NK-92 treated with Interleukin-12 subunit alpha and Interleukin-12 subunit beta, amount 100 ng/mL, for 24 hours (cell line): ENCODE results near the gene SDHC.
A peak's percentile ranks its signal among the peaks of the same experiment; 100 is the strongest.
"Not testable (repeated sequence)": the region's sequence is repeated elsewhere in the genome, so short reads cannot be mapped to it uniquely, and the experiment has no call there.

Source experiments
- DNase-seq: peaks from one replicate; lab custom pipeline; 2025; lab: John Stamatoyannopoulos, UW

Gene SDHC

DNA sequence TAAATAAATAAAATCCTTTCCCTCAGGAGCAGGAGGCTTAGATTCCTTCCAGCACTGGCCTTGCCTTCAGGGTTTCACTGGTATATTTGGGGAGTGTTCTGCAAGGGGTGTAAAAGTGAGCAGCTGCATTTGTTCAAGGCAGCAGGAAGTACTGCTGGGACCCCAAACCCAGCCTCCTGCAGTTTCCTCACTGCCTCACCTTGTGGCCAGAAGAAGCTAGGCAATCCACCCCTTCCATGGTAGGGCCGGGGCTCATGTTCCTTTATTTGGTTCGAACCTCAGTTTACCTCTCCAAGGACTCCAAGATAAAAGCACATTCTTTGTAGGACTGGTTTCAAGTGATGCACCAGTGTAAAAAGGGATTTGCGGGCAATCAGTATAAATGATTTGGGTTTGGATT lies 74.5 kb downstream of the SDHC start:
- no peak for DNase-seq

- DNase-seq = not testable (repeated sequence)
Observed at GRCh38 chr1:161389158-161389557, 75.0 kb downstream of the SDHC start.

GRCh38 chr1:161389691-161390558 lies 75.7 kb downstream of the SDHC start:
- peak; percentile 97 for DNase-seq

GRCh38 chr1:161390559-161390858 lies 76.3 kb downstream of the SDHC start:
- DNase-seq = no peak

DNA sequence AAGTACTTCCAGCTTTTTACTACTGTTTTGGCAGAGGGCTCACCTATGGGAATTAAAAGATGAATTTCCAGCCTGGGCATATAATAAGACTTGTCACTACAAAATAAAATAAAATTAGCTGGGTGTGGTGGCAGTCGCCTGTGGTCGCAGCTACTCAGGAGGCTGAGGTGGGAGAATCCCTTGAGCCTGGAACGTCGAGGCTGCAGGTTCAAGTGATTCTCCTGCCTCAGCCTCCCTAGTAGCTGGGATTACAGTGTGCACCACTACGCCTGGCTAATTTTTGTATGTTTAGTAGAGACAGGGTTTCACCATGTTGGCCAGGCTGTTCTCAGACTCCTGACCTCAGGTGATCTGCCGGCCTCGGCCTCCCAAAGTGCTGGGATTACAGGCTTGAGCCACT lies 77.0 kb downstream of the SDHC start:
- DNase-seq = not testable (repeated sequence)

DNA sequence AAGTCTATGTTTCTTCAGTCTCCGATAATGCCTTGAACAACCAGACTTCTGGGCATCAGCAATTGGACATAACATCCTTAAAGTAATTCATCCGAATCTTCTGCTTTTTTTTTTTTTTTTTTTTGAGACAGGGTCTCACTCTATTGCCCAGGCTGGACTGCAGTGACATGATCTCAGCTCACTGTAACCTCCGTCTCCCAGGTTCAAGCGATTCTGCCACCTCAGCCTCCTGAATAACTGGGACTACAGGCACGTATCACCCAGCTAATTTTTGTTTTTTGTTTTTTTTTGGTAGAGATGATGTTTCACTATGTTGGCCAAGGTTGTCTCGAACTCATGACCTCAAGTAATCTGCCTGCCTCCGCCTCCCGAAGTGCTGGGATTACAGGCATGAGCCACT lies 77.4 kb downstream of the SDHC start:
- DNase-seq = no peak

DNA sequence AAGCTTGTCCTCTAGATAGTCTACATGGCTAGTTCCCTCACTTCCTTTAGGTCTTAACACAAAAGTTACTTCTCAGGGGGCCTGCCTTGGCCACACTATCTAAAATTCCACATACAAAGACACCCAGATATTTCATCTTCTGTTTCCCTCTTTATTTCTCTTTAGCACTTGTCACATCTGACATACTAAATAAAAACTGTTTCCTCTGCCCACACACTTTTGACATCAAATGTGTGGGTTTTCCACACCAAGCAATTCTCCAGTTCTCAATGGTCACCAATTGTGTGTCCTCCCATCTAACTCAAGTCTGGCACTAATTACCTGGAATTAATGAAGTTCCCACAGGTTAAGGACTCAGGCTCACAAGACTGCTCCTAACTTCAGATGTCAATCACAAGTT lies 79.0 kb downstream of the SDHC start:
- no peak for DNase-seq

DNA sequence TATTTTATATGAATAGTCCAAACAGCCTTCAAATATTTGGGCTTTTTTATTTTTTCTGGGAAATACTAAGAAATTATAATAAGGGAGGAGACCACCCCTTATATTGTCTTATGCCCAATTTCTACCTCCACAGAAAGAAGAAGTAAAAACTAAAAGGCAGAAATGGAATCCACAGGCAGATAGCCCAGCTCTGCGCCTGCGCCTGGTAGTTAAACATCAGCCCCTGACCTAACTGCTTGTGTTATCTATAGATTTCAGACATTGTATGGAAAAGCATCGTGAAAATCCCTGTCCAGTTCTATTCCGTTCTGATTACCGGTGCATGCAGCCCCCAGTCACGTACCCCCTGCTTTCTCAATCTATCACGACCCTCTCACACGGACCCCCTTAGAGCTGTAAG lies 82.9 kb downstream of the SDHC start:
- DNase-seq = not testable (repeated sequence)

DNA sequence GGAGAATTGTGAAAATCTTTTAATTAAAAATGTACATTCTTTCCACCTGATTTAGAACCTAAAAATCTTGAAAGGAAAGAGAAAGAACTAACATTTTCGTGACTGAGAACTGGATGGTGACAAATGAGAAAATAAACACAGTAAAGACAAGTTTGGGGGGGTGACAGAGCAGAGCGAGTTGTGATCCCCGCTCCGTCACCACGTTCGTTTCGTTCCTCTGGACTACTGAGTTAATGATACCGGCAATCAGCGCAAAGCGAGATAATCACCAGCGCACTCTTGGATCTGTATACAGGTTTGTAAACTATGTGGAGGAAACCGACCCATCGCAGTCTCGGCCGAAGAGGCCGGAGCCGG lies 84.7 kb downstream of the SDHC start:
- no peak for DNase-seq

DNA sequence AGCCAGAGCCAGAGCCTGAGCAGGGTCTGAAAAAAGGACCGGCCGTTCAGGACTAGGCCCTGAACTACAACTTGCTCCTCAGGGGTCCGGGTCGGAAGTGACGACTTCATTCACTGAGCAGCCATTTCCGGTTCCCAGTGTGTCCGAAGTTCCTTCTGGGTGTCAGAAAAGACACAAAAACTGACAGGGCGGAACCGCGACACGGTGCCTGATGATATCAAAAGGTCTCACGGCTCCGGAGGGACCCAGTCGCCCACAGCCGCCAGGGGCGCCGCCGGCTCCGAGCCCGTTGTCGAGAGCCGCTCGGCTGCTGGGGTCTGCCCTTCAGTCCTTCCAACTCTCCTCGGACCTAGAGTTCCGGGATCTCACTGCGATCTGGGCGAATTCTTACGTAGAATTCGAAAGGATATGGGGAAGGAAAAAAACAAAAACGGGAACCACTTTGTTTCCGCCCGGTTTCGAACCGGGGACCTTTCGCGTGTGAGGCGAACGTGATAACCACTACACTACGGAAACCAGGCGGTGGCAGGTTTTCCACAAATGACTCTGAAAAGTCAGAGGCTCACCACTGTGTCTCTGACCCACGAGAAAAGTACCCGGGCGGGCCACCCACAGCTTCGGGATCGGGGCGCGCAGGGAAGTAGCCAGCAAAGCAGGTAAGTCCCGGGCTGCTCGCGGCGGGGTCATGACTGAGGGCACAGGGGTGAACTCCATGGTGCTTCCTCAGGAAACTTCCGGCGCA lies 85.2 kb downstream of the SDHC start:
- peak; percentile 90 for DNase-seq

DNA sequence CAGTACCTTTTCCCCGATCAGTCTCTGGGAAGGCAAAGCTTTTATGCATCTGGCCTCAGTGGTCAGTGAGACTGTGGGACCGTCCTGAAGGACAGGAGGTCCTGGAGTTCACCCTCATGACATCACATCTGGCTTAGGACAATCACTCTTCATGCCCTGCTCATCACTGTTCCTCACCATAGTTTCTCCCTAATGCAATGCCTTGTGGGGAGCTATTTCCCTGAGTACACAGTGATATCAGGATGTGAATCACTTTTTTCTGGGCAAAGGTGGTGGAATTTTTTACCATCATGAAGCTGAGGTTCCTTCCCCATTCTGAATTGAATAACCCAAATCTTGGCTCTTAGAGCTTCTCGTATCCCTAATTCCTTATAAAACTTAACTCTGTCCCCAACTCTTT lies 88.3 kb downstream of the SDHC start:
- DNase-seq = no peak

DNA sequence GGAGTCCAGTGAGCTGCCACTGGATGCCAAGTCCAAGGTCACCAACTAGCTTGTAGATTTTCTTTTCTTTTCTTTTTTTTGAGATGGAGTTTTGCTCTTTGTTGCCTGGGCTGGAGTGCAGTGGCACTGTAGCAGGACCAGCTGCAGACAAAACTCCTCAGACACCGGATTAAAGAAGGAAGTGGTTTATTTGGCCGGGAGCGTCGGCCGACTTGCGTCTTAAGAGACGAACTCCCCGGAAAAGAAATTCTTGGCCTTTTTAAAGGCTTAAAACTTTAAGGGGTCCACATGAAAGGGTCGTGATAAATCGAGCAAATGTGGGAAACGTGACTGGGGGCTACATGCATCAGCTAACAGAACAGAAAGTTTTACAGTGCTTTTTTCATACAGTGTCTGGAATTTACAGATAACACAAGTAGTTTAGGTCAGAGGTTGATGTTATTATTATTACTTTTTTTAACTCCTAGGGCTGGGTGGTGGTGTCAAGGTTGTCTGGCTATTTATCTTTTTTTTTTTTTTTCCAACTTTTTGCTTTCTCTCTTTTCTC lies 89.9 kb downstream of the SDHC start:
- no peak for DNase-seq

DNA sequence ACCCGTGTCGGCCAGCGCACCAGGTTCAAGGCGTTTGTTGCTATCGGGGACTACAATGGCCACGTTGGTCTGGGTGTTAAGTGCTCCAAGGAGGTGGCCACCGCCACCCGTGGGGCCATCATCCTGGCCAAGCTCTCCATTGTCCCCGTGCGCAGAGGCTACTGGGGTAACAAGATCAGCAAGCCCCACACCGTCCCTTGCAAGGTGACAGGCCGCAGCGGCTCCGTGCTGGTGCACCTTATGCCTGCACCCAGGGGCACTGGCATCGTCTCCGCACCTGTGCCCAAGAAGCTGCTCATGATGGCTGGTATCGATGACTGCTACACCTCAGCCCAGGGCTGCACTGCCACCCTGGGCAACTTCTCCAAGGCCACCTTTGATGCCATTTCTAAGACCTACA lies 92.4 kb downstream of the SDHC start:
- not testable (repeated sequence) for DNase-seq

DNA sequence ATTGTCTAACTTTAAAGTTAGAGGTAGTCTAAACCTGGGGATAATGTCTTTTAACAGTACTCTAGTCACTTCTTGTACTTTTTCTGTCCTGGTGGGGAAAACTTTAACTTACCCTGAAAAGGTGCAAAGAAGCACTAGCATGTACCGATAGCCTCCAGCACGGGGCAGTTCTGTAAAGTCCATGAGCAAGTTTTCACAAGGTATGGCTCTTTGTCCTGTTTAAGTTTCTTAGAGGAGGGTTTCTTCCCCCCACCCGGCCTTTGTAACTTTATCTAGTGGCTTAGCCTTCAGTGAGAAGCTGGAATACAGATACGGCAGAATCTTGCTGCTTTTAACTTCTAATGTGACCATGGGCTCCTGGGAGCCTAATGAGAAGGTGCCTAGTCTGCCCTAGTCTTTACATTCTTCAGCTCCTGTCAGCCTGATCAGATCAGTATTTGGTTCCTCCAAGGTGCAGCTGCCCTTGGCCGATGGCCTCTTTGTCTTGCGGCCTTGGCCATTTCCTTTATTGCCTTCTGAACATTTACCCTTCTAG lies 93.3 kb downstream of the SDHC start:
- no peak for DNase-seq

- DNase-seq = no peak
Observed at GRCh38 chr1:161408429-161409052, 94.4 kb downstream of the SDHC start.

- not testable (repeated sequence) for DNase-seq
Observed at GRCh38 chr1:161409848-161410635, 95.9 kb downstream of the SDHC start.

DNA sequence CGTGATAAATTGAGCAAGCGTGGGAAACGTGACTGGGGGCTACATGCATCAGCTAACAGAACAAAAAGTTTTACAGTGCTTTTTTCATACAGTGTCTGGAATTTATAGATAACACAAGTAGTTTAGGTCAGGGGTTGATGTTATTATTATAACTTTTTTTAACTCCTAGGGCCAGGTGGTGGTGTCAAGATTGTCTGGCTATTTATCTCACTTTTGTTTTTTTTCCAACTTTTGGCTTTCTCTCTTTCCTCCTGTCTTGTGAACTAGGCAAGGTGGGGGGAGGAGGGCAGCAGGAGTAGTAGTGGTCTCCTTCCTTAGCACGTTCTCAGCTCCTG lies 96.4 kb downstream of the SDHC start:
- not testable (repeated sequence) for DNase-seq
